Islet of Langerhans (tissue), 1 donor: ENCODE measurements around the gene TBXT.
"Not testable (repeated sequence)": the region's sequence is repeated elsewhere in the genome, so short reads cannot be mapped to it uniquely, and the experiment has no call there.

ENCODE experiments used
- FAIRE-seq: peaks from one replicate; lab custom pipeline; 2011; peaks lifted over from hg19 to GRCh38; lab: Jason Lieb, UNC

TBXT gene, protein sequence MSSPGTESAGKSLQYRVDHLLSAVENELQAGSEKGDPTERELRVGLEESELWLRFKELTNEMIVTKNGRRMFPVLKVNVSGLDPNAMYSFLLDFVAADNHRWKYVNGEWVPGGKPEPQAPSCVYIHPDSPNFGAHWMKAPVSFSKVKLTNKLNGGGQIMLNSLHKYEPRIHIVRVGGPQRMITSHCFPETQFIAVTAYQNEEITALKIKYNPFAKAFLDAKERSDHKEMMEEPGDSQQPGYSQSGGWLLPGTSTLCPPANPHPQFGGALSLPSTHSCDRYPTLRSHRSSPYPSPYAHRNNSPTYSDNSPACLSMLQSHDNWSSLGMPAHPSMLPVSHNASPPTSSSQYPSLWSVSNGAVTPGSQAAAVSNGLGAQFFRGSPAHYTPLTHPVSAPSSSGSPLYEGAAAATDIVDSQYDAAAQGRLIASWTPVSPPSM

DNA sequence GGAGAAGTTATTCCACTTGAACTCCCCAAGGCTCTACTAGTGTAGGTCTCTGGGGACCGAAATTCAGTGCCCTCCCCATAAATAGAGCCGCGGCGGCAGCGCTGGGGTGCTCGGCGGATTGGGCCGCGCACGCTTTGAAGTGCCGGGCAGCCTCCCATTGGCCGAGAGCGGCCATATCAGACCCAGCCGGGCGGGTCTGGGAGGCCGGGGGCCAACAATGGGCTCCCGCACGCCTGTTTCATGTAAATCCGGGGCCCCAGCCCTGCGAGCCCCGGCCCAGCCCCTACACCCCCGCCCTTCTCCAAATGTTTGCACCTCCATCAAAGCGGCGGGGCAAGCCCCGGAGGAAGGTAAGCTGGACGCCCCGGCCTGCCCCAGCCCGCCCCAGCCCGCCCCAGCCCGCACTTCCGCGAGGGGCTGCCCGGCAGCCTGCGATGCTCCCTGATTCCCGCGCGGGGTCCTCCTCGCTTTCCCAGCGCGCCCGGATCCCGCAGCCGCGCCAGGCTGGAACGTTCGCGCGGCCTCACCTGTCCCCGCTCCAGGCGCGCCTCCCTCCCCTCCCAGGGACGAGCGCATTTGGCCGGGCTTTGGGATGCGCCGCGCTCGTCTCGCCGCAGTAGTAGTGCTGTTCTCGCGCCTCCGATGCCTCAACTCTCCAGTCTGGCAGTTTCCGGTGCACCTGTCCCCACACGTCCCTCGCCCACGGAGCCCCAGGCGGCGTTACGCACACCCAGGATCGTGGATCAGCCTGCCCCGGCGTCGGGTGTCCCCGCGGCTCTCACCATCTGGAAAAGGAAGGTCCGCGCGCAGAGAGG is at the start of gene TBXT:
TSS of gene TBXT (minus strand) at position 51 of the 815 bp plus-strand sequence. CDS start 260 bp downstream, outside the sequence.
- no peak for FAIRE-seq

DNA sequence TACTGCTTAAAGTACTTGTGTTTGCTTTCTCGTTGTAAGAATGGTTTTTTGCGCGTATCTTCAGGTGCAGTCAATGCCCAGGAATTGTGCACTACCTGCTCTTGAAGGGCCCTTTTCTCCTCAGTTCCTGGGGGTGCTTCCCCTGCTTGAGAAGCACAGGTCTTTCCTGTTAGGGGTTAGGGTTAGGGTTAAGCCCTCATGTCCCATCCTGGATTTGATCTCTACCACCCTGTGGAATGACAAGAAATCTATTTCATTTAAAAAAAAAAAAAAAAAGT is 39.6 kb upstream of the TBXT start:
- FAIRE-seq = no peak

DNA sequence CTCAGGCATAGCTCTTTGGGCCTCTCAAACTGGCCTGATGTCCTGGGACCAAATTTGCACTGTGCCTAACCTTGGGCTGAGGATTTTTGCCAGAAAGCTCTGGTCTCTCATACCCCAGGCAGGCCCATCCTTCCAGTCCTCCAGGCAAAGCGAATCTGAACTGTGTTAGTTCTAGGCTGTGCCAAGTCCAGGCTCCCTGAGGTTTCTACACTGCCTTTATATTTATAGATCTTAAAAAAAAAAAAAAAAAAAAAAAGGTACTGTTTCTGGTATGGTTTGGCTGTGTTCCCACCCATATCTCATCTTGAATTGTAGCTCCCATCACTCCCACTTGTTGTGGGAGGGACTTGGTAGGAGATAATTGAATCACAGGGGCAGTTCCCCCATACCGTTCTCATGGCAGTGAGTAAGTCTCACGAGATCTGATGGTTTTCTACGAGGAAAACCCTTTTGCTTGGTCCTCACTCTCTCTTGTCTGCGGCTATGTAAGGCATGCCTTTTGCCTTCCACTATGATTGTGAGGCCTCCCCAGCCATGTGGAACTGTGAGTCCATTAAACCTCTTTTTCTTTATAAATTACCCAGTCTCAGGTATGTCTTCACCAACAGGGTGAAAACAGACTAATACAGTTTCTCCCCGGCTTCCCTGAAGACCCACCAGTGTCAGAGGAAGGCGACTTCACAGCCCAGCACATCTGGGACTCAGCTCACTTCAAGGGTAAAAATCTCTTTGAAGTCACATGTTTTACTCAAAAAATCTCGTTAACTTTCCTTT is 39.0 kb upstream of the TBXT start:
- no peak for FAIRE-seq

DNA sequence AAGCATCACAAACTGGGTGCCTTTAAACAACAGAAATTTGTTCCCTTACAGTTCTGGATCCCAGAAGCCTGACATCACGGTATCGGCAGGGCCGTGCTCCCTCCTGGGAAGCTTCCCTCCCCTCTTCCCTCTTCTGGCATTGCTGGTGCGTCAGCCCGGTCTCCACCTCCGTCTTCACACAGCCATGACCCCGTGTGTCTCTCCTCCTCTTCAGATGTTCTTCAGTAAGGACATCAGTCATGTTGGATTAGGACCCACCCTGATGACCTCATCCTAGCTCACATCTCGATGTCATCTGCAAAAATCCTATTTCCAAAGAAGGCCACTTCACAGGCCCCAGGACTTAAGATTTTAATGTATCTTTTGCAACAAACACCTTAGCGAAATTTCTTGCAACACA is 38.4 kb upstream of the TBXT start:
- no peak for FAIRE-seq

DNA sequence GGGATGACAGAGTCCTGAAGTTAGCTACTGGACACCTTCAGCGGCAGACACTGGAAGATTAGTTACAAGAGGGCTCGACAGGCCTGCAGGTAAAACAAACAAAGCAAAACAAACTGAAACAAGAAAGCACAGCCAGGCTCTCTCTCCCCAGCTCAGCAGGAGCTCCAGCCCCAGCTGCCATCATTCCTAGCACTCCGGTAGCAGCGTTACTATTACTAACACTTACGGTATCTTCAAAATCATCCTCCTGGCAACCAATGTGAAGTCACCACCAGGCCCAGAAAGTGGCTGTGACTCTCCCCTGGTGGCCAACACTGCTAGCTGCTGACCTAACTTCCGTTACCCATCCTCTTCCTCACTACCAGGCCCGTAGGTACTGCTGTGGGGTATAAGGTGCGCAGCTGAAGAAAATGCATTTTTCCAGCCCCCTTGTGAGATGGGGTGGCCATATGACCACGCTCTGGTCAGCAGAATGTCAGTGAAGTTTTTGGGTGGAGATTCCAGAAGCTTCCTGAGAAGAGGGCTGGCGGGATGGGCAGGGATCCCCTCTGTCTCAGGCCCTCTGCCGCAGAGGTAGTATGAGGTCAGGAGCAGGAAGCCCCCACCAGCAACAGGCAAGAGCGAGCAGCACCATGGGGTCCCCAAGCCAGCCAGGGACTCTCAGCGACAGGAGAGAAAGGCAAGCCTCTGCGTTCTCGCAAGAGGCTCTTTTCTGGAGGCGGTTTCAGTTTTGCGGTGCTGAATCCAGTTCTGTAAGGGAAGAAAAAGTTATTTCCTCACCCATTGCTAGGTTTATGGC is 37.4 kb upstream of the TBXT start:
- FAIRE-seq = no peak

DNA sequence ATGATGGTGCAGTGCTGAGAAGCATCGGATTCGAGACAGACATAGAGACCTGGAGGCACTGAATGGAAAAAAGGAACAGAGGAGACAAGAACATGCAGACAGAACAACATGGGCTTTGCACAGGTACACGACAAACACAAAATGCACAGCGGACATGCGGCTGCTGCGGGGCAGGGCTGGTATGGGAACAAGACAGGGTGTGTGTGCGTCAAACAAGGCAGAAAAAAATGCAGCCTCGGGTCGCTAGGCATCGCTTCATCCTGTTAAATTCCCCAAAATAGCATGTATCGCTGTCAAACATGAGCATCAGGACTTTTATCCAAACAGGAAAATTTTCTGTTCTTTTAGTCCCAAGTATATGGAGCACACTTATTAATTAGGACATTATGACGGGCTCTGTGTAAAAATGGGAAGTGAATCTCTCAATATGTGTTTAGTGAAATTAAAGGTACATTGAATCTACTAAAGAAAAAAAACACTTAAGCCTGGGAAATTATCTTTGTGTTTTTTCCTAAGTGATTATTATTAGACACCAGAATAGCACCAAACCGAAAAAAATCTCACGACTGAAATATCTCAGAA is 36.1 kb upstream of the TBXT start:
- FAIRE-seq = no peak

DNA sequence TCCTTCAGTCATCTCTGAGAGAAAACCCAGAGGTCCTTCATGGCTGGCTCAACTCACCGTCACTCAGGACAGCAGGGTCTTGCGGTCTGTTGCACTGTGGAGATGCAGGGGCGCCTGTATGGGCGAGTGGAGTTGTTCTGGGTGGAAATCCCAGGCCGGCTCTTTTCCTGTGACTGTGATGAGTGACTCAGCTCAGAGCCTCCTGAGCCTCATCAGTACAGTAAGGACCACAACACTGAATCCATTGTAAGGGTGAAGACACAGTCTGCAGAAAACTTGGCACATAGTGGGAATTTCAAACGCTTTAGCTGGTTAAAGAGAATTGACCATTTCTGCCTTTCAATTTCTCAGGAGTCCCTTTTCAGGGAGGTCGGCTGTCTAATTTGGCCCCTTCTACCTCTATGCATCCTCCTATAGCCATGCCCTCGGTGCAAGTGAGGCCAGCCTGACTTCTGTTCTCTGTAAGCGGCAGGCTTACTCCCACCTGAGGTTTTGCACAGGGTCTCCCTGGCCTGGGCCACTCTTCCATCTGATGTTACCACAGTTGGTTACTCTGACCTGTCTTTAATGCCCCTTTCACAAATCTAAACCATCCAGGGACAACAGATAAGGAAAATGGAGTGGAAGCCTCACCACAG is 35.5 kb upstream of the TBXT start:
- FAIRE-seq = no peak

DNA sequence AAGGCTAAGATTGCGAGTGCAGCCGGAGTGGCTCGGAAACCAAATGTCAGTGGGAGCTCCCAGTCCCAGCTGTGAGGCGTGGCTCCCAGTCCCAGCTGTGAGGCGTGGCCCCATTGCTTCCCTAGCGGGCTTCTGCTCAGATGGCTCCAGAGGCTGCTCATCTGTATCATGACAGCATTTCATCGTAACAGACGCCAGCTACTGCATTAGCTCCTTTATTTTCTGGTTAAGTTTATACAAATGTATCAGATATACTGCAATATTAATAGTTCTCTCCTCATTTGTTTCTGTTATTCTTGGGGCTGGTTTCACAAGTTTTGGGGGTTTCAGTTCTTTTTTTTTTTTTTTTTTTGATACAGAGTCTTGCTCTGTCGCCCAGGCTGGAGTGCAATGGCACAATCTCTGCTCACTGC is 34.7 kb upstream of the TBXT start:
- no peak for FAIRE-seq

DNA sequence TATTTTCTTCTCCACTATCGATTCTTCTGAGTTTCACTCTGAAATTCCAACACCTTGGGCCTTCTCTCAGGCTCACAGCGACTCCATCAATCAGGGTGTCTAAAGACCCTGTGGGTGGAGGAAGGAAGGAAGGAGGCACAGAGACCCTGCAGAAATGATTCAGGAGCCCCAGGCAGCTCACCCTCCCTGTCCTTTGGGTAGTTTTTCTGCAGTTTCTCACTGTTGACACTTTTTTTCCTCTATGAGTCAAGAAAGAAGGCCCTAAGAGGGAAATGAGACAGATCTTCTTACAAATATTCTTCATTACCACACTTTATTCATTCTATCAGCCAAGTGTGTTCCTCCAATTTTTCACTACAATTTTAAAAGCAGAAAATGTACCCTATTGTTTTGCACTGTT is 34.2 kb upstream of the TBXT start:
- no peak for FAIRE-seq

DNA sequence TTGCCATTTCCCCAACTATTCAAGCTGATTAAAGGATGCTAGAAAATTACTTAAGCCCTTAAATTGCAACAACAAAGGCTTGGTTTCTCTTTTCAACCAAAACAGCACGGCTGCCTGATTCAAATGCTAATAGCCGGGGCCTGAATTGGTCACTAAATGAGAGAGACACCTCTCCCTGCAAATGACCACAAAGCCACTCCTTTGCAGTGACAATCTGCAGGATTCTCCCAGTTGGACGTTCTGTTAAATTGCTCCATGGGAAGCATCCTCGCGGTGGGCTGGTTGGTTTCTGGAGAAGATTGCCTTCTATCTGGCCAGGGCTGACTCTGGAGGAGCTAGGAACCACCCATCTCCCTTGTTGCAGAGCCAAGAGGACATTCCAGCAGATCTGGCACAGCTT is 29.7 kb upstream of the TBXT start:
- no peak for FAIRE-seq

DNA sequence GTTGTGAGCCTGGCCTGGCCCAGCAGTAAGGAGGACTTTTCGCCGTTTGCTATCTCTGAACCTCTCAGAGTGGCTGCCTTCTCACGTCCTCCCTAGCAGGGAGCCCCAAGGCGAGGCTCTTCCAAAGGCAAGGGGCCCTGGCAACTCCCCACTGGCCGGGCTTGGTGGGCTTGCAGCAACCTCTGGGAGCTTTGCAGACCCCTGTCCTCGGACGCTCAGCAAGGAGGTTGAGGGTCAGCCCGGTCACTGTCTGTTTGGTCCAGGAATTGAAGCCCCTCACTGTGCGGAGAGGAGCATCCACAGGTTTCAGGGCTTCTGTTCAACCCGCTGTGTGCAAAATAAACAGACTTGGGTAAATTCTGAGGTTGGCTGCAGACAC is 28.2 kb upstream of the TBXT start:
- FAIRE-seq = no peak

DNA sequence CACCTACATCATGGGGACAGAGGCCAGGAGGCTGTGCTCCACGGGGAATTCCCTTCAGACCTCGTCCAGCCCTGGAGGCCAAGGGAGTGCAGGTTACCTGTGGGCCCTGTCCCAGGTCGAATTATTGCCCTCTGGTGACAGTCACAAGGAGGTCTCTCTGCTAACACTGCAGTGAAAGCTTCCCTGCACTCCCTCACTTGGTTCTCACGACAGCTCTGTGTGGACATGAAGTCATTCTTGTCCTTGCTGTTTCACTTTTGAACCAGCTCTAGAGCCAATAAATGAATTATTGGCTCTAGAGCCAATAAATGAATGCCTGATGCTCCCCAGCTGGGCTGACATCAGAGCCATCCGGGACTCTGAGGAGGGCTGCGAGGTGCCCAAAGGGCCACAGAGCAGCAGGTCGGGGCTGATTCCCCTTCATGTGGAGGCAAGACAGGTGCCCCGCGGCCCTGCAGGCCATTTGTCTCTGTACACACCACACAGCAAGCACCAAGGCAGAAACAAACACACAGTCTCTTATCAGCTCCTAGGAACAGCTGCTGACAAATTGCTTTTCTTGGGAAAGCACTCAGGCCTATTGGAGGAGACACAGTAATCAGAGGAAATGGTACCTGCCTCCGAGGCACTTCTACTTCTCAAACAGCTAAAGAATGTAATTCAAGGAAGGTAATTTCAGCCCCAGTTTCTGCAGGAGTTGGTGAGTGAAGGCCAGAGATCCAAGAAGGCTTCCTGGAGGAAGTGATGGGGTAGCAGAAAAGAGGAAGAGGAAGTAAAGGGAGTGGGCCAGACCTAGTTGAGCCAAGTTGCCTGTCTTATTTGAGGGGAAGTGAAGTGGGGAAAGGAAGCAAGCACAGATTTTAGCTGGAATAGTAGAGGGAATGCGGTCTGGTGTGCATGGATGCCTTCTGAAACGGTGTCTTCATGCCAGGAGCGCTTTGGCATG is 27.5 kb upstream of the TBXT start:
- no peak for FAIRE-seq

DNA sequence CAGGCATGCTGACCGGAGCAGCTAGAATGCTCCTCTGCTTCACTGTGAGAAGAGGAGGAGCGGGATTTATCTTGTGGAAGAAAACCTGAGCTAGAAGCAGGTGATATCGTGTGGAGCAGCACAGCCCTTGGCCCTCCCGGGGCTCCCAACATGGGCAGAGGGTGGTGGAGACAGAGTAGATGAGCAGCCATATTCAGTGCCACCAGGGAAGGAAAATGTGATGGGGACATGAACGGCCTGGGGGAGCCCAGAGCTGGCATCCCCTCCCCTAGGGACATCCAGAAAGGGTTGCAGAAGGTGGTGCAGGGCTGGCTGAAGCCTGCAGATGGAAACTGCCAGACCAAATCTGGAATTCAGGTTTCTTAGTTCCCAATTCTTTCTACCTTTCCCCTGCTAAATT is 24.9 kb upstream of the TBXT start:
- FAIRE-seq = no peak

DNA sequence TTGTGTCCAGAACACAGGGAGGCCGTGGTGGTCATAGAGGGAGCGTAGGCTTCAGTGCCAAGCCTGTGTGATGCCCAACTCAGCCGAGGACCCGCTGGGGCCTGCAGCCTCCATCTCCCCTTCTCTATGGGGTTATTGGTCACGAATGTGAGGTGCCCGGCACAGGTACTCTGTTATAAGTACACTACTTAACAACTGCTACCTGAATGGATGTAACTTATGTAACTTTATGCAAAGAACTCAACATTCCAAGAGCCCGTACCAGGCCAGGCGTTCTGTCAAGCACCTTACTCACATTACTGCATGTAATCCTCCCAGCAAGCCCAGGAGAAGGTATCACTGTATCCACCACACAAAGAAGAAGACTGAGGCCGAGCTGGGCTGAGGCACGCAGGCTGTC is 24.5 kb upstream of the TBXT start:
- no peak for FAIRE-seq

DNA sequence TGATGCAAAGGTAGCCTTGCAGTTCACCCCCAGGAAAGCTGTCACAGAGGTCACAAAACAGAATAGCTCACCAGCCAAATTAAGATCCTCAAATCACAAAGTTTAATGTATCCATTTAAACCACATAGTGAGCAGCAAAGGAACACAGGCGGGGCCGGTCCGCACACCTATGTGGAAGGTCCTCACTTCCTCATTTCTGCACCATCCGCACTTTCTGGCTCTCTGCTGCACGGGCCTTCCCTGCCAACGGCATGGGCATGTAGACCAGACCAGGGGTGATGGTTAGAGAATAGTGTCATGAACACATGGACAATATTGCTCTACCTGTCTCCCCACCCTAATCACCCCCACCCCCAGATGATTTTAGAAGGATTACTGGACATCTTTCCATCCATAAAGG is 12.1 kb upstream of the TBXT start:
- no peak for FAIRE-seq

DNA sequence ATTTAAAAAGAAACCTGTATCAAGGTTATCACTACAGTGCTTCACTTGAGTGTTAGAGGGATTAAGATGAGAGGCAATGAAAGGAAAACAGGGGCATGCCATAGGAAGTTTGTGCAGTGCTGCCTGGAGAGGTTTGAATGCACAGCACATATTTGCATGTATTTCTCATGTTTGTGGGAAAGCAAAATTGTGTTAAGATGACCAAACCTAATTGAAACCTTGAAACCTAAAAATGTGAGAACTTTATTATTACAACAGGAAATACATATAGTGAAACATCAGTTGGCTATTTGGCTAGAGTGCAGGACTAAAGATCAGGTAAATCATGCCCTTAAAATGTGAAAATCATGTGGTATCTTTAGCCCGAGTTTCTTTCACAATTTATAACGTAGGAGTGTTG is 8.5 kb upstream of the TBXT start:
- FAIRE-seq = no peak

DNA sequence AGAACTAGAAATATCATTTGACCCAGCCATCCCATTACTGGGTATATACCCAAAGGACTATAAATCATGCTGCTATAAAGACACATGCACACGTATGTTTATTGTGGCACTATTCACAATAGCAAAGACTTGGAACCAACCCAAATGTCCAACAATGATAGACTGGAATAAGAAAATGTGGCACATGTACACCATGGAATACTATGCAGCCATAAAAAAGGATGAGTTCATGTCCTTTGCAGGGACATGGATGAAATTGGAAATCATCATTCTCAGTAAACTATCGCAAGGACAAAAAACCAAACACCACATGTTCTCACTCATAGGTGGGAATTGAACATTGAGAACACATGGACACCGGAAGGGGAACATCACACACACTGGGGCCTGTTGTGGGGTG is 7.4 kb upstream of the TBXT start:
- not testable (repeated sequence) for FAIRE-seq

DNA sequence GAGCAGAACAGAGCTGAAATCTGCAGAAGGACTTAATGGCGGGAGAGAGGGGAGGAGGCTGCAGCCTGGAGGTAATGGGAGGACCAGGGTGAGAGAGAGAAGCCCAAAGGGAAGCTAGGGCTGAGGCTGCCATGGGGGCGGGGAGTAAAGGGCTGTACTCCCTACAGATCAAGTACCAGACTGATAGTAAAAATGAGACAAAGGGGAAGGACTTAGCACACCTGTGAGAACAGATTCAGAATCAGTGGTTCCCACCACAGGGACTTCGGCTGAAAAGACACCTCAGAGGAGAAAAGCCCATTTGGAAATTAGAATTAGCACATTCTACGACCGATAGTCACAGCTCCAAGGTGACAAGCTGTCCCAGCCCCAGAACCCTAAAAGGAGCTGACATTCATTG is 6.4 kb upstream of the TBXT start:
- no peak for FAIRE-seq

DNA sequence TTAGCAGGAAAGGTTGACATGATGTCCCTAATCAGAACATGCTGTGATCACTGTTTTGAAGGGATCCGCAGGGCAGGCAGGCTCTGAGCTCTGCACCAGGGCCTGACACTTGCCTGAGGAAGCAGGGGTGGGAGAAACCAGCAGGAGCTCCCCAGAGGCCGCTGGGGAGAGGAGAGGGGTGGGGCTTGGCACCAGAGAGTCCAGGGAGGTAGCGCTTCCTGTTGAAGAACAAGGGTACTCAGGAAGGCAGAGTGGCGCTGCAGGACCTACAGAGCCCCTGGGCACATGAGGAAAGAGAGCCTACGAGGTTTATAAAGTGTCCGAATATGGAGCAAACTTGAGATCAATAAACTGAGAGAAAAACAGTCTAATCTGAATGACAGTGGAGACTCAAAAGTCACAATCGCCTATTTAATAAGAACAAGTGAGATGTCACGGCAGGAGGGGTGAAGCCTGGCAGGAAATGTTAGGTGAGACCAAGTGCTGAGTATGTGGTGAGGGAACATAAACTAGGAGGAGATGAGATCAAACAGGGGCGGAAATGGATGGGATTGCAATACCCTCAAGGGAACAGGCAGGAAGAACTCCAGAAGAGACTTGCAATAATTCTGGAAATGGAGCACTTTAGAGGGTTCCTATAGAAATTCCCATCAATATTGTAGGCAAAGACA is 5.8 kb upstream of the TBXT start:
- FAIRE-seq = no peak

DNA sequence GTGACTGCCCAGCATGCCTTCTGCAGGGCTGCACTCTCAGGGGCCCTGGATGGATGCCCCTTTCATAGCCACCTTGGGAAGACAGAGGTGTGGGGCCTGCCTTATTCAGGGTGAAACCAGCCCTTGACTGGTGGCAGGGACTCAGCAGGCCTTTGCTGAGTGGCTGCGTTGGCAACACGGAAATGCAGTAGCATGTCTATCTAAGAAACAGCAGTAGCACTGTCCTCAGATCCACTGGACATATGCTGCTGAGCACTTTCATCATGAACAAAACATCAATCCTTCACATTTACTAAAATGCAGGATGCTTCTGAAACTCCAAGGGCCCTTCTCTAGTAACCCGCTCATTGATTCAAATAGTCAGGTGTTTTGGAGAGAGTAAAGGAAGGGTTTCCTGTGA is 4.9 kb upstream of the TBXT start:
- FAIRE-seq = no peak
